ENCODE results near the gene SLC17A1. TPM values are rescaled to one million over a fixed set of nuclear protein-coding genes. Genes with fewer than 3 reads are reported as not detected.

SLC17A1 gene
- total RNA-seq, 1 experiment from 2014 or later: not detected

DNA sequence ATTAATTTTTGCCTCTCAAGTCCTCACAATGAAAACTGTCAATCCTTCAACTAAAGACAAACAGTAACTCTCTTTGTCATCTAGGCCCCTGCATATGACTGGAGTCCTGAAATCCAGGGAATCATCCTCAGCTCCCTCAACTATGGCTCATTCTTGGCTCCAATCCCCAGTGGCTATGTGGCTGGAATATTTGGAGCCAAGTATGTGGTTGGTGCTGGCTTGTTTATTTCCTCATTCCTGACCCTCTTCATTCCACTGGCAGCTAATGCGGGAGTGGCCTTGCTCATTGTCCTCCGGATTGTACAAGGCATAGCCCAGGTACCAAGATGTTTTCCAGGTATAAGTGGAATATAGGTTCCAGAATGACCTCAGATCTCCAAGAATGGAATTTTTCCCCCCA is 61.9 kb downstream of the SLC17A1 start:
- no peaks in the 10 kb centered on the region for H3K9me3 Mint-ChIP-seq (ENCODE audit: unreplicated experiment)
- H3K4me1 ChIP-seq: no peaks in the 10 kb centered on the region
- peaks cover 4% of the 10 kb centered on the region for H3K27me3 Mint-ChIP-seq (ENCODE audit: insufficient read depth, unreplicated experiment)
- no peak overlapping the region for H3K27ac Mint-ChIP-seq (ENCODE audit: unreplicated experiment)
- no peaks in the 10 kb centered on the region for H3K9me3 ChIP-seq
- H3K27me3 ChIP-seq (replicated peaks; ENCODE audit: control insufficient read depth, insufficient read depth, low read length): no peaks in the 10 kb centered on the region
- ChIA-PET CTCF (no interaction called here), POLR2A (interaction anchor here (0.6 kb wide), 1 partner anchor 467 kb away, joined by 3 read pairs; no protein-coding TSS in a partner anchor)
- no peak overlapping the region for H3K4me3 Mint-ChIP-seq (ENCODE audit: unreplicated experiment)
- no peaks in the 10 kb centered on the region for H3K4me1 Mint-ChIP-seq (ENCODE audit: low read depth, unreplicated experiment)
- no peaks in the 10 kb centered on the region for H3K36me3 Mint-ChIP-seq (ENCODE audit: insufficient read depth, unreplicated experiment)
- intact Hi-C loops (cut with micrococcal nuclease; ENCODE audit: unreplicated experiment): no loop called here
- TF ChIP-seq, protein P1, sequence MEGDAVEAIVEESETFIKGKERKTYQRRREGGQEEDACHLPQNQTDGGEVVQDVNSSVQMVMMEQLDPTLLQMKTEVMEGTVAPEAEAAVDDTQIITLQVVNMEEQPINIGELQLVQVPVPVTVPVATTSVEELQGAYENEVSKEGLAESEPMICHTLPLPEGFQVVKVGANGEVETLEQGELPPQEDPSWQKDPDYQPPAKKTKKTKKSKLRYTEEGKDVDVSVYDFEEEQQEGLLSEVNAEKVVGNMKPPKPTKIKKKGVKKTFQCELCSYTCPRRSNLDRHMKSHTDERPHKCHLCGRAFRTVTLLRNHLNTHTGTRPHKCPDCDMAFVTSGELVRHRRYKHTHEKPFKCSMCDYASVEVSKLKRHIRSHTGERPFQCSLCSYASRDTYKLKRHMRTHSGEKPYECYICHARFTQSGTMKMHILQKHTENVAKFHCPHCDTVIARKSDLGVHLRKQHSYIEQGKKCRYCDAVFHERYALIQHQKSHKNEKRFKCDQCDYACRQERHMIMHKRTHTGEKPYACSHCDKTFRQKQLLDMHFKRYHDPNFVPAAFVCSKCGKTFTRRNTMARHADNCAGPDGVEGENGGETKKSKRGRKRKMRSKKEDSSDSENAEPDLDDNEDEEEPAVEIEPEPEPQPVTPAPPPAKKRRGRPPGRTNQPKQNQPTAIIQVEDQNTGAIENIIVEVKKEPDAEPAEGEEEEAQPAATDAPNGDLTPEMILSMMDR (IDR thresholded peaks at IDR 0.05; ENCODE audit: insufficient read depth in 1 of 2, low read depth in 1 of 2, low read length in 1 of 2, severe bottlenecking in 1 of 2, unreplicated experiment in 1 of 2): no peak
- DNase-seq: no peak
- no TSS peak for BruUV-seq (replicated peaks)
- no peaks in the 10 kb centered on the region for H3K36me3 ChIP-seq (ENCODE audit: control insufficient read depth, insufficient read depth, low read length)
- no peak overlapping the region for H3K4me3 ChIP-seq (ENCODE audit: low read depth, low read length)

DNA sequence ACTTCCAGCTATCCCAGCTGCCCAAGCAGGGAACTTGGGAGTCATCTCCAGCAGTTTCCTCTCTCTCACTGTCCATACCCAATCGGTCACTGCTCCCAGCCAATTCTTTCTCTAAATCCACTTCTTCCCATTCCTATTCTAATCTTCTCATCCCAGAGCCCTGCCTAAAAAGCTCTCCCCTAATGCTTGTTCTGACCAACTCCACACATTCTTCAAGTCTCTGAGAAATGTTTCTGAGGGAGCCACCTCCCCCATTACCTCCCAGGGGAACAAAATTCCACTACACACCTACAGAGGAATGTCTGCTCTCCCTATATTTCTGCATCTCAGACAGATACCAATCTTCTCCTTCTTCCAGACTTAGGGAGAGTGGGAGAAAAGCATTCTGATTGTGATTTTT is 63.3 kb downstream of the SLC17A1 start:
- Histone ChIP-seq H3K4me1 (no peaks in the 10 kb centered on the region), H3K9me3 (no peaks in the 10 kb centered on the region), H3K27me3 (replicated peaks; ENCODE audit: control insufficient read depth, insufficient read depth, low read length) (no peaks in the 10 kb centered on the region), H3K4me3 (ENCODE audit: low read depth, low read length) (no peak overlapping the region), H3K36me3 (ENCODE audit: control insufficient read depth, insufficient read depth, low read length) (no peaks in the 10 kb centered on the region)
- H3K9me3 Mint-ChIP-seq (ENCODE audit: unreplicated experiment): no peaks in the 10 kb centered on the region
- ChIA-PET POLR2A (no interaction called here), CTCF (no interaction called here)
- TF ChIP-seq, protein P1 (IDR thresholded peaks at IDR 0.05; ENCODE audit: insufficient read depth in 1 of 2, low read depth in 1 of 2, low read length in 1 of 2, severe bottlenecking in 1 of 2, unreplicated experiment in 1 of 2): no peak
- H3K27me3 Mint-ChIP-seq (ENCODE audit: insufficient read depth, unreplicated experiment): peaks cover 4% of the 10 kb centered on the region
- no peak for DNase-seq
- H3K4me1 Mint-ChIP-seq (ENCODE audit: low read depth, unreplicated experiment): no peaks in the 10 kb centered on the region
- BruUV-seq (replicated peaks): no TSS peak
- H3K27ac Mint-ChIP-seq (ENCODE audit: unreplicated experiment): no peak overlapping the region
- H3K36me3 Mint-ChIP-seq (ENCODE audit: insufficient read depth, unreplicated experiment): no peaks in the 10 kb centered on the region
- intact Hi-C loops (cut with micrococcal nuclease; ENCODE audit: unreplicated experiment): no loop called here
- no peak overlapping the region for H3K4me3 Mint-ChIP-seq (ENCODE audit: unreplicated experiment)

DNA sequence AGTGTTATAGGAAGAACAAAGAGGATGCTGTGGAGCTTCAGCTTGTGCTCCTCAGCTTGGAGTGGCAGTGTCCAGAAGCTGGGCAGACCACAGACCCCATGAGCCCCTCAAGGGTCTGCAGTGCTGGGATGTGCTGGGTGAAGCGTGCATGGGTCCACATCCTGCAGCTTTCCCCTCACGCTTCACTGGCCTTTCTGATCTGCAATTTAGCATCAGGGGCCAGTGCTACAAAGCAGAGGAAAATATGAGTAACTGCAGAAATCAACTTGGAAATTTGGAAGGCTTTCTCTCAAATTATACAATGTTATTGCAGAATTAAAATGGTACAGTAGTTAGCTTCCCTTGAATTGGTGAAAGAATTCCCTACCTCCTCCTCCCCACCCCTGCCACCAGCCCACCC is 67.2 kb downstream of the SLC17A1 start:
- no peak for DNase-seq
- ChIA-PET CTCF (no interaction called here), POLR2A (no interaction called here)
- Mint-ChIP-seq H3K4me3 (ENCODE audit: unreplicated experiment) (no peak overlapping the region), H3K36me3 (ENCODE audit: insufficient read depth, unreplicated experiment) (no peaks in the 10 kb centered on the region), H3K4me1 (ENCODE audit: low read depth, unreplicated experiment) (no peaks in the 10 kb centered on the region), H3K27ac (ENCODE audit: unreplicated experiment) (no peak overlapping the region), H3K27me3 (ENCODE audit: insufficient read depth, unreplicated experiment) (peaks cover 4% of the 10 kb centered on the region), H3K9me3 (ENCODE audit: unreplicated experiment) (no peaks in the 10 kb centered on the region)
- Histone ChIP-seq H3K4me1 (no peaks in the 10 kb centered on the region), H3K27me3 (replicated peaks; ENCODE audit: control insufficient read depth, insufficient read depth, low read length) (no peaks in the 10 kb centered on the region), H3K9me3 (no peaks in the 10 kb centered on the region), H3K36me3 (ENCODE audit: control insufficient read depth, insufficient read depth, low read length) (no peaks in the 10 kb centered on the region), H3K4me3 (ENCODE audit: low read depth, low read length) (no peak overlapping the region)
- BruUV-seq (replicated peaks): no TSS peak
- intact Hi-C loops (cut with micrococcal nuclease; ENCODE audit: unreplicated experiment): no loop called here
- TF ChIP-seq, protein P1 (IDR thresholded peaks at IDR 0.05; ENCODE audit: insufficient read depth in 1 of 2, low read depth in 1 of 2, low read length in 1 of 2, severe bottlenecking in 1 of 2, unreplicated experiment in 1 of 2): no peak
